Endothelial cell of umbilical vein (primary cell): ENCODE measurements around the gene SLC6A19. TPM values are rescaled to one million over a fixed set of nuclear protein-coding genes. Genes with fewer than 3 reads are reported as not detected.

Experiments used
- BruUV-seq: library from RNA; stranded (reverse); fragments of 400-500 nt; replicated peaks from 2 replicates; lab custom pipeline; 2021; lab: Mats Ljungman, UMichigan
- CTCF ChIA-PET: fragments of 300-600, 350-600 bp; sonication (Branson Sonifier 250); formaldehyde crosslinking; loops from one replicate; lab custom pipeline; 2021; ENCODE audit warnings: antibody characterized with exemption, inconsistent platforms; lab: Charles Lee
- POLR2A ChIA-PET: fragments of 300-600, 350-600 bp; sonication (Branson Sonifier 250); formaldehyde crosslinking; loops from one replicate; lab custom pipeline; 2021; ENCODE audit warnings: antibody characterized with exemption, inconsistent platforms; lab: Charles Lee
- DNase-seq: peaks from one replicate; pipeline ENCODE4 v3.0.0-alpha.2; 2011; ENCODE audit warnings: low read depth, low spot score
- FAIRE-seq: peaks from 2 replicates; lab custom pipeline; 2011; peaks lifted over from hg19 to GRCh38; lab: Jason Lieb, UNC
- H2AFZ ChIP-seq: 2 replicates; pipeline ENCODE4 v1.6.0; 2012; ENCODE audit warnings: low read depth, low read length, control low read depth, inconsistent platforms
- H3K27ac ChIP-seq: 2 replicates; pipeline ENCODE4 v1.5.1; 2011; ENCODE audit warnings: low read depth, mild to moderate bottlenecking, control low read depth, low read length, moderate library complexity; ENCODE audit not compliant: insufficient read depth
- H3K27me3 ChIP-seq, 2 experiments: 2 replicates each; pipeline versions ENCODE4 v1.6.0 to v1.6.1; 2011; ENCODE audit warnings: low read length in 2 of 2, mixed read lengths in 1 of 2; ENCODE audit not compliant: control insufficient read depth in 2 of 2, insufficient read depth in 2 of 2
- H3K36me3 ChIP-seq, 2 experiments: 2 replicates in 1 of 2; 3 replicates in 1 of 2; pipeline ENCODE4 v1.5.1; 2011; ENCODE audit warnings: low read length in 2 of 2, mild to moderate bottlenecking in 1 of 2, moderate library complexity in 1 of 2; ENCODE audit not compliant: control insufficient read depth in 2 of 2, insufficient read depth in 2 of 2; ENCODE audit errors: extremely low read depth in 1 of 2
- H3K4me1 ChIP-seq: 3 replicates; pipeline ENCODE4 v1.5.1; 2011; ENCODE audit warnings: mild to moderate bottlenecking, low read length; ENCODE audit not compliant: control insufficient read depth, insufficient read depth; ENCODE audit errors: extremely low read depth
- H3K4me2 ChIP-seq: 2 replicates; pipeline ENCODE4 v1.6.1; 2011; ENCODE audit warnings: low read length, control low read depth, mixed read lengths; ENCODE audit not compliant: insufficient read depth
- H3K4me3 ChIP-seq, 3 experiments: fragments of 200-600 bp in 1 of 3; sonication (generic), shearing (Covaris generic) in 1 of 3; replicated peaks in 1 of 3; 2 replicates each; pipeline ENCODE4 v1.5.1; 2011 to 2016; ENCODE audit warnings: control low read depth in 3 of 3, low read length in 3 of 3, mild to moderate bottlenecking in 2 of 3, inconsistent platforms in 1 of 3, low read depth in 1 of 3, moderate library complexity in 1 of 3; ENCODE audit not compliant: insufficient read depth in 1 of 3
- H3K79me2 ChIP-seq: 2 replicates; pipeline ENCODE4 v1.6.0; 2012; ENCODE audit warnings: low read length, inconsistent platforms; ENCODE audit not compliant: control insufficient read depth, insufficient read depth
- H3K9ac ChIP-seq: replicated peaks from 2 replicates; pipeline ENCODE3; 2011; ENCODE audit warnings: low read length, control low read depth; ENCODE audit not compliant: insufficient read depth; ENCODE audit errors: extremely low read depth
- H3K9me1 ChIP-seq: replicated peaks from 3 replicates; pipeline ENCODE4 v1.6.0; 2011; ENCODE audit warnings: mild to moderate bottlenecking, low read length; ENCODE audit not compliant: control insufficient read depth, insufficient read depth; ENCODE audit errors: extremely low read depth
- H3K9me3 ChIP-seq: replicated peaks from 2 replicates; pipeline ENCODE4 v1.5.1; 2012; ENCODE audit warnings: low read length, inconsistent platforms; ENCODE audit not compliant: control insufficient read depth, insufficient read depth
- H4K20me1 ChIP-seq: replicated peaks from 2 replicates; pipeline ENCODE3; 2011; ENCODE audit warnings: mild to moderate bottlenecking, low read length; ENCODE audit not compliant: control insufficient read depth, insufficient read depth; ENCODE audit errors: extremely low read depth
- EZH2 ChIP-seq: IDR thresholded peaks from 2 replicates; pipeline ENCODE4 v1.6.1; 2012; ENCODE audit warnings: borderline replicate concordance, low read depth, mild to moderate bottlenecking, moderate library complexity, low read length, inconsistent platforms; ENCODE audit not compliant: severe bottlenecking
- FOS ChIP-seq: IDR thresholded peaks from 2 replicates; pipeline ENCODE4 v1.6.1; 2011; ENCODE audit warnings: mild to moderate bottlenecking, low read length, moderate library complexity, borderline replicate concordance; ENCODE audit not compliant: insufficient read depth
- GATA2 ChIP-seq: IDR thresholded peaks from 2 replicates; pipeline ENCODE4 v1.7.0; 2011; ENCODE audit warnings: low read depth, mild to moderate bottlenecking, moderate library complexity, mixed read lengths, low read length; ENCODE audit not compliant: insufficient read length, insufficient read depth
- JUN ChIP-seq: IDR thresholded peaks from 2 replicates; pipeline ENCODE4 v1.6.1; 2011; ENCODE audit warnings: borderline replicate concordance, low read depth; ENCODE audit not compliant: insufficient read length, insufficient read depth
- MYC ChIP-seq: IDR thresholded peaks from one replicate; pipeline ENCODE4 v1.6.1; 2011; ENCODE audit warnings: mild to moderate bottlenecking, low read depth, low read length
- POLR2A ChIP-seq: IDR thresholded peaks from 2 replicates; pipeline ENCODE4 v1.6.1; 2012; ENCODE audit warnings: low read depth, mild to moderate bottlenecking, control low read depth, low read length
- POLR2AphosphoS5 ChIP-seq: IDR thresholded peaks from 2 replicates; pipeline ENCODE4 v1.6.1; 2012; ENCODE audit warnings: low read depth, mild to moderate bottlenecking, control low read depth, low read length, moderate library complexity; ENCODE audit not compliant: insufficient read depth
- dilution Hi-C: fragments of 300-500 bp; cut with MboI; formaldehyde crosslinking; loops from one replicate; pipeline ENCODE4 v1.15.0; 2019; ENCODE audit warnings: low sequenced_read_pairs; ENCODE audit not compliant: extremely low pct_ligation_motif_present
- intact Hi-C: fragments of 100-400 bp; cut with micrococcal nuclease; formaldehyde crosslinking; loops from one replicate; pipeline ENCODE4 v1.10.0; 2022
- polyA plus RNA-seq, 4 experiments: library from polyadenylated mRNA; depleted of rRNA in 3 of 4; stranded (reverse) in 3 of 4; unstranded in 1 of 4; fragments of >200 nt; gene quantifications; 2 replicates each; pipeline versions ENCODE4 v1.2.1 to v1.2.3, GENCODE V29; 2011 to 2012; ENCODE audit warnings: missing spikeins in 1 of 4
- total RNA-seq: library from RNA; stranded (reverse); gene quantifications from 2 replicates; pipeline ENCODE4 v1.2.3, GENCODE V29; 2021
- TF ChIP-seq, protein P1 (sequence below): IDR thresholded peaks from 2 replicates; pipeline ENCODE4 v1.6.1; 2011; ENCODE audit not compliant: insufficient read depth, insufficient read length
- TF ChIP-seq, protein P2 (sequence below), 2 donors: IDR thresholded peaks; 1 replicate in 1 of 2; 2 replicates in 1 of 2; pipeline ENCODE4 v1.5.1; 2011; ENCODE audit warnings: low read length in 2 of 2, mild to moderate bottlenecking in 2 of 2, moderate library complexity in 2 of 2, control low read depth in 1 of 2, inconsistent platforms in 1 of 2, low read depth in 1 of 2; ENCODE audit not compliant: insufficient read depth in 1 of 2; ENCODE audit errors: extremely low read depth in 1 of 2

Gene SLC6A19
- total and polyA plus RNA-seq, 2 donors (not counting 3 experiments of a cell fraction or from before 2014, with no cell fraction given) = not detected

DNA sequence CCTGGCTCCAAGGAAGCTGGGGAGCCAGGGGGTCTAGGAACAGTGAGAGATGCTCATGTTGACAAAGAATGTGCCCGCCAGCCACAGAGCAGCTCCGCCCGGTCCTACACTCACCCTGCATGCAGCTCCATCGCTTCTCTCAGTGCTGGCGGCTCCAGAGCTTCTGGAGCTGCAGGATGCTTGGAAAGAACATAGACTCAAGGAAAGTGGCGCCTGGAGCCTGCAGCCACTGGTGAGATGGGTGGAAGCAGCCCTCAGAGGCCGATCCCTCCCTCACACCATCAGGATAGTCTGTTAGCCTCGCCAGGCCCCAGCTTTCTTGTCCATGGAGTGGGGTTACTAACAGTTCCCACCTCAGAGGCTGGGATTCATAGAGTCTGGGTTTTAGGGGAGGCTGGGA is 26.4 kb upstream of the SLC6A19 start:
- POLR2A ChIA-PET = no interaction called here
- FAIRE-seq = no peak
- DNase-seq = no peak

More for the DNA sequence above, 26.4 kb upstream of the SLC6A19 start:
- dilution Hi-C loops = no loop called here
- H3K9me3 ChIP-seq = no peaks in the 10 kb centered on the region
- H3K79me2 ChIP-seq = no peaks in the 10 kb centered on the region
- no peaks in the 10 kb centered on the region for H3K4me1 ChIP-seq
- no peak overlapping the region for H3K4me3 ChIP-seq
- no peak overlapping the region for H3K27ac ChIP-seq
- H3K36me3 ChIP-seq = no peaks in the 10 kb centered on the region
- H3K27me3 ChIP-seq = no peaks in the 10 kb centered on the region
- no peak overlapping the region for H3K9ac ChIP-seq
- no peak overlapping the region for H3K4me2 ChIP-seq
- intact Hi-C loops = loop anchor here (2.0 kb wide), 1 partner anchor 252 kb away; no protein-coding TSS in a partner anchor
- no TSS peak for BruUV-seq
- CTCF ChIA-PET = interaction anchor here (0.6 to 4.0 kb wide), 18 partner anchors 9 to 502 kb away, joined by 3 to 44 read pairs (median 4); no protein-coding TSS in a partner anchor
- TF ChIP-seq POLR2AphosphoS5 (no peak), FOS (no peak), POLR2A (no peak), MYC (no peak), JUN (no peak), EZH2 (no peak), GATA2 (no peak)
- TF ChIP-seq, protein P1, sequence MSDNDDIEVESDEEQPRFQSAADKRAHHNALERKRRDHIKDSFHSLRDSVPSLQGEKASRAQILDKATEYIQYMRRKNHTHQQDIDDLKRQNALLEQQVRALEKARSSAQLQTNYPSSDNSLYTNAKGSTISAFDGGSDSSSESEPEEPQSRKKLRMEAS = no peak
- TF ChIP-seq, protein P2, sequence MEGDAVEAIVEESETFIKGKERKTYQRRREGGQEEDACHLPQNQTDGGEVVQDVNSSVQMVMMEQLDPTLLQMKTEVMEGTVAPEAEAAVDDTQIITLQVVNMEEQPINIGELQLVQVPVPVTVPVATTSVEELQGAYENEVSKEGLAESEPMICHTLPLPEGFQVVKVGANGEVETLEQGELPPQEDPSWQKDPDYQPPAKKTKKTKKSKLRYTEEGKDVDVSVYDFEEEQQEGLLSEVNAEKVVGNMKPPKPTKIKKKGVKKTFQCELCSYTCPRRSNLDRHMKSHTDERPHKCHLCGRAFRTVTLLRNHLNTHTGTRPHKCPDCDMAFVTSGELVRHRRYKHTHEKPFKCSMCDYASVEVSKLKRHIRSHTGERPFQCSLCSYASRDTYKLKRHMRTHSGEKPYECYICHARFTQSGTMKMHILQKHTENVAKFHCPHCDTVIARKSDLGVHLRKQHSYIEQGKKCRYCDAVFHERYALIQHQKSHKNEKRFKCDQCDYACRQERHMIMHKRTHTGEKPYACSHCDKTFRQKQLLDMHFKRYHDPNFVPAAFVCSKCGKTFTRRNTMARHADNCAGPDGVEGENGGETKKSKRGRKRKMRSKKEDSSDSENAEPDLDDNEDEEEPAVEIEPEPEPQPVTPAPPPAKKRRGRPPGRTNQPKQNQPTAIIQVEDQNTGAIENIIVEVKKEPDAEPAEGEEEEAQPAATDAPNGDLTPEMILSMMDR (IDR thresholded peaks at IDR 0.05; ENCODE audit: extremely low read depth in 1 of 2, insufficient read depth in 1 of 2, low read depth in 1 of 2, low read length in 2 of 2) = no peak
- no peaks in the 10 kb centered on the region for H4K20me1 ChIP-seq
- H2AFZ ChIP-seq = no peak overlapping the region
- no peaks in the 10 kb centered on the region for H3K9me1 ChIP-seq
